Gastroesophageal sphincter (tissue), 4 donors: Measurements from ENCODE around the gene SHANK1. TPM values are rescaled to one million over a fixed set of nuclear protein-coding genes. Genes with fewer than 3 reads are reported as not detected.

Experiments
- total RNA-seq, 4 donors: library from RNA; depleted of rRNA; stranded (reverse); fragments of >200 nt; gene quantifications; one replicate each; pipeline ENCODE4 v1.1.0, GENCODE V29; 2016

Gene SHANK1
- total RNA-seq, 4 donors from 2014 or later, result 0.15 to 0.40 (median 0.31) TPM; not detected in 1

Other genes starting within 250 kb of the SHANK1 start
- gene EMC10, start 243.3 kb downstream of the SHANK1 start, total RNA-seq, result 10 to 100 TPM; 55.5 to 75.9 (median 71.5) TPM
- 1 to 10 TPM in 1 of 4 donors, under 1 TPM in 1, not detected in 2; 0.78 to 1.7 TPM for gene GARIN5A, start 243.0 kb downstream of the SHANK1 start, total RNA-seq
- 10 to 100 TPM; 16.1 to 39.8 (median 26.1) TPM for gene JOSD2, start 208.6 kb downstream of the SHANK1 start, total RNA-seq
- not detected for gene ASPDH, start 205.9 kb downstream of the SHANK1 start, total RNA-seq
- 1 to 10 TPM; 5.0 to 9.3 (median 7.6) TPM for gene LRRC4B, start 151.4 kb downstream of the SHANK1 start, total RNA-seq
- gene SYT3, start 79.9 kb downstream of the SHANK1 start, total RNA-seq, result under 1 TPM in 1 of 4 donors, not detected in 3; 0.42 TPM
- not detected for gene C19orf81, start 70.4 kb downstream of the SHANK1 start, total RNA-seq
- gene CLEC11A, start 3.6 kb upstream of the SHANK1 start, total RNA-seq, result 10 to 100 TPM in 2 of 4 donors, 1 to 10 TPM in 2; 4.6 to 17.1 (median 8.4) TPM
- gene GPR32, start 50.7 kb upstream of the SHANK1 start, total RNA-seq, result not detected
- not detected for gene ACP4, start 70.6 kb upstream of the SHANK1 start, total RNA-seq
- gene KLK1, start 104.0 kb upstream of the SHANK1 start, total RNA-seq, result not detected
- gene KLK15, start 113.8 kb upstream of the SHANK1 start, total RNA-seq, result not detected
- gene KLK3, start 135.1 kb upstream of the SHANK1 start, total RNA-seq, result not detected
- not detected for gene KLK2, start 153.6 kb upstream of the SHANK1 start, total RNA-seq
- gene KLK4, start 191.6 kb upstream of the SHANK1 start, total RNA-seq, result not detected
- gene KLK5, start 233.2 kb upstream of the SHANK1 start, total RNA-seq, result 1 to 10 TPM in 1 of 4 donors, not detected in 3; 1.2 TPM
- gene KLK6, start 249.8 kb upstream of the SHANK1 start, total RNA-seq, result 1 to 10 TPM in 2 of 4 donors, not detected in 2; 1.1 to 7.8 TPM